Caco-2 (cell line): Measurements from ENCODE around the gene PFDN6. TPM values are rescaled to one million over a fixed set of nuclear protein-coding genes. Genes with fewer than 3 reads are reported as not detected.

Experiments
- BruUV-seq: library from RNA; stranded (reverse); fragments of 400-500 nt; replicated peaks from 2 replicates; lab custom pipeline; 2021; lab: Mats Ljungman, UMichigan
- CTCF ChIA-PET: fragments of 300-600 bp; sonication (Branson Sonifier 250); formaldehyde crosslinking; loops from one replicate; lab custom pipeline; 2022; ENCODE audit warnings: antibody characterized with exemption; lab: Charles Lee
- POLR2A ChIA-PET: fragments of 300-600 bp; sonication (Branson Sonifier 250); formaldehyde crosslinking; loops from one replicate; lab custom pipeline; 2022; ENCODE audit warnings: antibody characterized with exemption; lab: Charles Lee
- DNase-seq, 2 experiments: peaks; one replicate each; pipeline versions ENCODE4 v3.0.0 to v3.0.0-alpha.2; 2020 to 2022
- H3K27me3 ChIP-seq: replicated peaks from 2 replicates; pipeline ENCODE4 v1.6.0; 2011; ENCODE audit warnings: low read length; ENCODE audit not compliant: control insufficient read depth, insufficient read depth
- H3K36me3 ChIP-seq: 2 replicates; pipeline ENCODE4 v1.5.1; 2011; ENCODE audit warnings: low read length; ENCODE audit not compliant: control insufficient read depth, insufficient read depth
- H3K4me1 ChIP-seq: fragments of 250-450 bp; sonication (Bioruptor Pico); 2 replicates; pipeline ENCODE4 v1.5.1; 2020; ENCODE audit warnings: mild to moderate bottlenecking
- H3K4me3 ChIP-seq: 2 replicates; pipeline ENCODE4 v1.5.1; 2011; ENCODE audit warnings: low read depth, mild to moderate bottlenecking, control low read depth, low read length
- H3K9me3 ChIP-seq: fragments of 250-450 bp; sonication (Bioruptor Pico); 2 replicates; pipeline ENCODE4 v1.5.1; 2020; ENCODE audit warnings: mild to moderate bottlenecking, moderate library complexity
- H3K27ac Mint-ChIP-seq: one replicate; pipeline ENCODE4 v1.8.0; 2022; ENCODE audit warnings: mixed read lengths; ENCODE audit not compliant: unreplicated experiment
- H3K27me3 Mint-ChIP-seq: one replicate; pipeline ENCODE4 v1.8.0; 2022; ENCODE audit warnings: mixed read lengths; ENCODE audit not compliant: insufficient read depth, unreplicated experiment
- H3K36me3 Mint-ChIP-seq: one replicate; pipeline ENCODE4 v1.8.0; 2022; ENCODE audit warnings: mild to moderate bottlenecking, mixed read lengths; ENCODE audit not compliant: insufficient read depth, unreplicated experiment
- H3K4me1 Mint-ChIP-seq: one replicate; pipeline ENCODE4 v1.8.0; 2022; ENCODE audit warnings: low read depth, mixed read lengths; ENCODE audit not compliant: unreplicated experiment
- H3K4me3 Mint-ChIP-seq: one replicate; pipeline ENCODE4 v1.8.0; 2022; ENCODE audit warnings: mild to moderate bottlenecking, moderate library complexity, mixed read lengths; ENCODE audit not compliant: unreplicated experiment
- H3K9me3 Mint-ChIP-seq: one replicate; pipeline ENCODE4 v1.8.0; 2022; ENCODE audit warnings: mixed read lengths; ENCODE audit not compliant: unreplicated experiment
- intact Hi-C: fragments of 100-400 bp; cut with micrococcal nuclease; formaldehyde crosslinking; loops from one replicate; pipeline ENCODE4 v1.10.0; 2022; ENCODE audit not compliant: unreplicated experiment
- total RNA-seq: library from RNA; stranded (reverse); gene quantifications from 2 replicates; pipeline ENCODE4 v1.2.3, GENCODE V29; 2022
- TF ChIP-seq, protein P1 (sequence below), 2 experiments: fragments of 200-600 bp in 1 of 2; IDR thresholded peaks; 1 replicate in 1 of 2; 2 replicates in 1 of 2; pipeline versions ENCODE4 v1.5.1 to v1.8.0; 2011 to 2022; ENCODE audit warnings: antibody characterized with exemption in 1 of 2, control low read depth in 1 of 2, inconsistent platforms in 1 of 2, low read depth in 1 of 2, low read length in 1 of 2, mild to moderate bottlenecking in 1 of 2, moderate library complexity in 1 of 2; ENCODE audit not compliant: insufficient read depth in 1 of 2, severe bottlenecking in 1 of 2, unreplicated experiment in 1 of 2

Gene PFDN6
- total RNA-seq, 1 experiment from 2014 or later: 65.9 TPM

GRCh38 chr6:33250731-33251130 is 38.7 kb upstream of the PFDN6 start:
- BruUV-seq: no TSS peak
- DNase-seq: no peak
- Histone ChIP-seq H3K27me3 (no peaks in the 10 kb centered on the region), H3K4me1 (peaks cover 5% of the 10 kb centered on the region; the same call in 1 of the 2 replicates), H3K4me3 (no peak overlapping the region), H3K9me3 (no peaks in the 10 kb centered on the region), H3K36me3 (no peaks in the 10 kb centered on the region; the same call in 1 of the 2 replicates)
- no peak overlapping the region for H3K27ac Mint-ChIP-seq
- TF ChIP-seq, protein P1, sequence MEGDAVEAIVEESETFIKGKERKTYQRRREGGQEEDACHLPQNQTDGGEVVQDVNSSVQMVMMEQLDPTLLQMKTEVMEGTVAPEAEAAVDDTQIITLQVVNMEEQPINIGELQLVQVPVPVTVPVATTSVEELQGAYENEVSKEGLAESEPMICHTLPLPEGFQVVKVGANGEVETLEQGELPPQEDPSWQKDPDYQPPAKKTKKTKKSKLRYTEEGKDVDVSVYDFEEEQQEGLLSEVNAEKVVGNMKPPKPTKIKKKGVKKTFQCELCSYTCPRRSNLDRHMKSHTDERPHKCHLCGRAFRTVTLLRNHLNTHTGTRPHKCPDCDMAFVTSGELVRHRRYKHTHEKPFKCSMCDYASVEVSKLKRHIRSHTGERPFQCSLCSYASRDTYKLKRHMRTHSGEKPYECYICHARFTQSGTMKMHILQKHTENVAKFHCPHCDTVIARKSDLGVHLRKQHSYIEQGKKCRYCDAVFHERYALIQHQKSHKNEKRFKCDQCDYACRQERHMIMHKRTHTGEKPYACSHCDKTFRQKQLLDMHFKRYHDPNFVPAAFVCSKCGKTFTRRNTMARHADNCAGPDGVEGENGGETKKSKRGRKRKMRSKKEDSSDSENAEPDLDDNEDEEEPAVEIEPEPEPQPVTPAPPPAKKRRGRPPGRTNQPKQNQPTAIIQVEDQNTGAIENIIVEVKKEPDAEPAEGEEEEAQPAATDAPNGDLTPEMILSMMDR (IDR thresholded peaks at IDR 0.05; ENCODE audit: insufficient read depth in 1 of 2, low read depth in 1 of 2, low read length in 1 of 2, severe bottlenecking in 1 of 2, unreplicated experiment in 1 of 2): no peak
- H3K27me3 Mint-ChIP-seq: no peaks in the 10 kb centered on the region
- H3K9me3 Mint-ChIP-seq: no peaks in the 10 kb centered on the region
- ChIA-PET POLR2A (no interaction called here), CTCF (no interaction called here)
- H3K4me1 Mint-ChIP-seq: peaks cover 10% of the 10 kb centered on the region
- intact Hi-C loops: no loop called here
- no peak overlapping the region for H3K4me3 Mint-ChIP-seq
- H3K36me3 Mint-ChIP-seq: peaks cover 30% of the 10 kb centered on the region

DNA sequence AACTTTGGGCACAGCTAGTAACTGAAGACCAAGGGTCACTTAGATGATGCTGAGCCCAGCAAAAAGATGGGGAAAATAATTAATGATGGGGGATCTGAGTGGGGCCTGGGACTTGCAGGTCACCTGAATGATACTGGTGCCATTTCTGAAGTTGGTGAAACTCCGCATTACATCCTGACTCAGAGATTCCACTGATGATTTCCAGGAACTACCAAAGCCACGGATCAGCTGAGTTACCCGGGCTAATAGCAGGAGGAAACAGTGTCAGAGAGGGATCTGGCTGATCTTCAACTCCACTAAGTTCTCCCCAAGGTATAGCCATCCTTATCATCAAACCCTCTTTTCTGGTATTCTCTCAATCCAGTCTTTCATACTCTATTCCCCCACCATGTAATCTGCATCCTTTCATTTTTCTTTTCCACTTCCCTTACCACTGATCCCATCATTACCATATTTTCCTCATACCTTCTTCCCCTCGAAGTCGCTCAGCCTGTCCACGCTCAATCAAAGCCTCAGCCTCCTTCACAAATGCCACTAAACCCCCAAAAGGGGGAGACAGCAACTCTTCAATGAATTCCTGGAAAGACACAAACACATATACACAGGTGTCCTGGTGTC is 37.9 kb upstream of the PFDN6 start:
- Histone ChIP-seq H3K27me3 (no peaks in the 10 kb centered on the region), H3K36me3 (no peaks in the 10 kb centered on the region), H3K9me3 (no peaks in the 10 kb centered on the region), H3K4me1 (peaks cover 5% of the 10 kb centered on the region; the same call in 1 of the 2 replicates), H3K4me3 (no peak overlapping the region)
- TF ChIP-seq, protein P1 (IDR thresholded peaks at IDR 0.05; ENCODE audit: insufficient read depth in 1 of 2, low read depth in 1 of 2, low read length in 1 of 2, severe bottlenecking in 1 of 2, unreplicated experiment in 1 of 2): no peak
- no TSS peak for BruUV-seq
- CTCF ChIA-PET: no interaction called here
- DNase-seq: no peak
- POLR2A ChIA-PET: no interaction called here
- H3K36me3 Mint-ChIP-seq: peaks cover 33% of the 10 kb centered on the region
- intact Hi-C loops: no loop called here
- no peaks in the 10 kb centered on the region for H3K9me3 Mint-ChIP-seq
- no peak overlapping the region for H3K4me3 Mint-ChIP-seq
- no peak overlapping the region for H3K27ac Mint-ChIP-seq
- peaks cover 10% of the 10 kb centered on the region for H3K4me1 Mint-ChIP-seq
- no peaks in the 10 kb centered on the region for H3K27me3 Mint-ChIP-seq

DNA sequence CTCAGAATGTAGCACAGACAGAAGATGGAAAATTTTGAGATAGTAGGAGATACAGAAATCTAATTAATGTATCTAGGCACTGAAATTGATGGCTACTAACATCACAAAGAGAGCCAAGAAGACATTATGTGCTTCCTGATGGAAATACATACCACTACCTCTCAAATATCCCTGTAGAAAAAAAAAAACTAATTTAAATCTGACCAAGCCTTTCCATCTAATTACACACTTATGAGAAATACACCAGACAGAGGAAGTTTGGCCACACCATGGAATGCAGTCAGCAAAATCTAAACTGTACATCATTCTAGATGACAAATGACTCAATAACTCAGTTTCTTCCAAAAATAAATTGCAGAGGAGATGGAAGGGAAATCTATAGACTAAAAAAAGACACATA is 36.6 kb upstream of the PFDN6 start:
- Mint-ChIP-seq H3K36me3 (peaks cover 37% of the 10 kb centered on the region), H3K4me1 (peaks cover 10% of the 10 kb centered on the region), H3K4me3 (no peak overlapping the region), H3K9me3 (no peaks in the 10 kb centered on the region), H3K27me3 (no peaks in the 10 kb centered on the region), H3K27ac (no peak overlapping the region)
- Histone ChIP-seq H3K36me3 (no peaks in the 10 kb centered on the region), H3K4me3 (no peak overlapping the region), H3K27me3 (no peaks in the 10 kb centered on the region), H3K4me1 (peaks cover 5% of the 10 kb centered on the region; the same call in 1 of the 2 replicates), H3K9me3 (no peaks in the 10 kb centered on the region)
- TF ChIP-seq, protein P1 (IDR thresholded peaks at IDR 0.05; ENCODE audit: insufficient read depth in 1 of 2, low read depth in 1 of 2, low read length in 1 of 2, severe bottlenecking in 1 of 2, unreplicated experiment in 1 of 2): no peak
- DNase-seq: no peak
- intact Hi-C loops: no loop called here
- POLR2A ChIA-PET: no interaction called here
- CTCF ChIA-PET: no interaction called here
- no TSS peak for BruUV-seq
